Stomach (tissue), 9 donors: Measurements from ENCODE around the gene PPIF. TPM values are rescaled to one million over a fixed set of nuclear protein-coding genes. Genes with fewer than 3 reads are reported as not detected.

Experiments used
- DNase-seq, 2 donors: peaks; one replicate each; pipeline versions ENCODE4 v3.0.0 to v3.0.0-alpha.2; 2013 to 2019
- H3K27ac ChIP-seq, 5 donors: fragments of 200-600 bp in 4 of 5; sonication (generic) in 4 of 5; one replicate each; pipeline ENCODE4 v1.5.1; 2013 to 2019; ENCODE audit warnings: mild to moderate bottlenecking in 1 of 5, moderate library complexity in 1 of 5
- H3K27me3 ChIP-seq, 3 donors: fragments of 200-600 bp; sonication (generic); one replicate each; pipeline ENCODE4 v1.5.1; 2017 to 2019; ENCODE audit warnings: mixed run types in 1 of 3
- H3K36me3 ChIP-seq, 4 donors: fragments of 200-600 bp; sonication (generic); 1 replicate in 3 of 4; 2 replicates in 1 of 4; pipeline ENCODE4 v1.5.1; 2016 to 2019
- H3K4me1 ChIP-seq, 4 donors: fragments of 200-600 bp; sonication (generic); one replicate each; pipeline ENCODE4 v1.5.1; 2016 to 2019
- H3K4me3 ChIP-seq, 4 donors: fragments of 200-600 bp; sonication (generic) in 3 of 4; one replicate each; pipeline ENCODE4 v1.5.1; 2016 to 2019; ENCODE audit warnings: mild to moderate bottlenecking in 1 of 4
- H3K9me3 ChIP-seq, 4 donors: fragments of 200-600 bp; sonication (generic); one replicate each; pipeline ENCODE4 v1.5.1; 2016 to 2019
- CTCF ChIP-seq, 7 experiments: fragments of 450-650 bp in 4 of 7; fragments of 200-600 bp in 3 of 7; sonication (generic) in 3 of 7; IDR thresholded peaks; one replicate each; pipeline ENCODE4 v1.5.1; 2016 to 2019; ENCODE audit warnings: antibody characterized with exemption in 7 of 7, control low read depth in 2 of 7, mild to moderate bottlenecking in 1 of 7
- EP300 ChIP-seq: sonication (generic); formaldehyde crosslinking; IDR thresholded peaks from one replicate; pipeline ENCODE4 v1.6.1; 2017; ENCODE audit warnings: antibody characterized with exemption
- POLR2A ChIP-seq, 4 donors: fragments of 450-650 bp; IDR thresholded peaks; one replicate each; pipeline ENCODE4 v1.6.1; 2016; ENCODE audit warnings: antibody characterized with exemption in 4 of 4, control low read depth in 2 of 4, mild to moderate bottlenecking in 1 of 4, moderate library complexity in 1 of 4
- POLR2AphosphoS5 ChIP-seq, 3 donors: sonication (generic); formaldehyde crosslinking; IDR thresholded peaks; one replicate each; pipeline ENCODE4 v1.6.1; 2016; ENCODE audit warnings: antibody characterized with exemption in 3 of 3
- WGBS, 5 donors: extraction: QIAGEN DNeasy Blood & Tissue Kit in 3 of 5; methylation state at CpG; one replicate each; pipeline versions ENCODE4 v1.1.5 to v1.1.7; 2013 to 2018; 5-methylcytosine and 5-hydroxymethylcytosine counted together
- intact Hi-C: fragments of 100-400 bp; cut with DNase I; formaldehyde crosslinking; loops from one replicate; pipeline ENCODE4 v1.15.1; 2023; ENCODE audit warnings: low total_unique reads
- polyA plus RNA-seq, 3 donors: library from polyadenylated mRNA; stranded (reverse); fragments of 200-250 nt; gene quantifications; one replicate each; pipeline ENCODE4 v1.2.3, GENCODE V29; 2013
- total RNA-seq, 5 donors: library from RNA; depleted of rRNA; stranded (reverse); fragments of >200 nt; gene quantifications; one replicate each; pipeline versions ENCODE4 v1.1.0 to v1.2.3, GENCODE V29; 2014 to 2016
- donor health status: healthy with polysubstance abuse.
- donor health status: Bipolar disorder and iron deficiency.
- donor health status: healthy.

Gene PPIF
- total and polyA plus RNA-seq, 8 donors, result 6.4 to 177 (median 50.8) TPM

DNA sequence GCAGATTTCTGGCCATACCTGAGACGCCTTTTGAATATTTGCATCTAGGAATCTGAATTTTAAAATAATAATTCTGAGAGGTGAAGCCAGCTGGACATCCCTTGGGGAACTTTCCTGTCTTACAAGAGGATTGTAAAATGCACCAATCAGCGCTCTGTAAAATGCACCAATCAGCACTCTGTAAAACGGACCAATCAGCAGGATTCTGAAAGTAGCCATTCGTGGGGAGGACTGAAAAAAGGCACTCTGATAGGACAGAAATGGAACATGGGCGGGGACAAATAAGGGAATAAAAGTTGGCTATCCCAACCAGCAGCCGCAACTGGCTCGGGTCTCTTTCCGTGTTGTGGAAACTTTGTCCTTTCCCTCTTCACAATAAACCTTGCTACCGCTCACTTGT, 9.9 kb downstream of the PPIF start:
- 95 to 100% (median 97%) methylated on average over 9 of the region's 9 CpGs for WGBS, 5 donors
- Histone ChIP-seq H3K27ac (no peak overlapping the region), H3K36me3 (peaks cover 26 to 54% (median 41%) of the 10 kb centered on the region in 4 donors), H3K27me3 (no peaks in the 10 kb centered on the region), H3K4me1 (peaks cover 4 to 36% (median 6%) of the 10 kb centered on the region in 4 donors), H3K4me3 (no peak overlapping the region), H3K9me3 (no peaks in the 10 kb centered on the region)
- DNase-seq, result no peak
- TF ChIP-seq POLR2A (IDR thresholded peaks at IDR 0.05) (no peak), POLR2AphosphoS5 (IDR thresholded peaks at IDR 0.05) (no peak), EP300 (no peak), CTCF (IDR thresholded peaks at IDR 0.05) (no peak)
- intact Hi-C loops, result no loop called here

GRCh38 chr10:79358811-79359210, 11.5 kb downstream of the PPIF start:
- WGBS, 5 donors, result 31 to 74% (median 38%) methylated on average over 5 of the region's 5 CpGs
- intact Hi-C loops, result no loop called here
- TF ChIP-seq CTCF (IDR thresholded peaks at IDR 0.05), result no peak
- no peak for TF ChIP-seq POLR2A (IDR thresholded peaks at IDR 0.05)
- TF ChIP-seq POLR2AphosphoS5 (IDR thresholded peaks at IDR 0.05), result peak in 2 of 3 donors; percentile 14 to 77
- TF ChIP-seq EP300, result no peak
- Histone ChIP-seq H3K27me3 (no peaks in the 10 kb centered on the region), H3K27ac (peak overlapping the region; percentile 55 to 75 (median 66)), H3K4me1 (peaks cover 4 to 25% (median 6%) of the 10 kb centered on the region in 4 donors), H3K9me3 (no peaks in the 10 kb centered on the region), H3K4me3 (no peak overlapping the region), H3K36me3 (peaks cover 10 to 38% (median 25%) of the 10 kb centered on the region in 4 donors)
- peak; percentile 68 to 92 for DNase-seq

DNA sequence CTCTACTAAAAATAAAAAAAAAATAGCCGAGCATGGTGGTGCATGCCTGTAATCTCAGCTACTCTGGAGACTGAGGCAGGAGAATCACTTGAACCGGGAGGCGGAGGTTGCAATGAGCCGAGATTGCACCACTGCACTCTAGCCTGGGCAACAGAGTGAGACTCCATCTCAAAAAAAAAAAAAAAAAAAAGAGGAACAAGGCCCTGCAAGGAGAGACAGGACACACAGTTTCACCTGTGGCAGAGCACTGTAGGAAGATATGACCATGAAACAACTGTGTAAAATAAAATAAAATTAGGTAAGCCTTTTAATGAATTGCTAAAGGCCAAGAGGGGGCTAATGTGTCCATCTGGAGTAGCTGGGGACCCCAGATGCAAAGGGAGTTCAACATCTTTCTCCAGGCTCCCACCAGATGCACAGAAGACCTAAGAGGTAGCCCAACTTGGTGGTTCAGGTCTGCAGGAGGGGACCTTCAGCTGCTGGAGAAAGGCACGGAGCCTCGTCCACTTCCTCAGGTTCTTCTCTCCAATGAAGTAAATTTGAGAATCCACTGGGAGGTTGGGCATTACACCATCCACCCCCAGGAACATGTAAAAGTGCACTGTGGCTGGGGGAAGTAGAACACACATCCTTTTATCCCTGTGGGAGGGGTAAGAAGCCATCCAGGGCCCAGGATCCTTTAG, 12.7 kb downstream of the PPIF start:
- peak overlapping the region in 1 of 5 donors; percentile 66 for H3K27ac ChIP-seq
- H3K27me3 ChIP-seq, result no peaks in the 10 kb centered on the region
- H3K4me1 ChIP-seq, result peaks cover 4 to 13% (median 6%) of the 10 kb centered on the region in 4 donors
- no peak for TF ChIP-seq CTCF (IDR thresholded peaks at IDR 0.05)
- TF ChIP-seq EP300, result no peak
- TF ChIP-seq POLR2A (IDR thresholded peaks at IDR 0.05), result no peak
- peaks cover 0 to 4% (median 0%) of the 10 kb centered on the region in 4 donors for H3K9me3 ChIP-seq
- no peak overlapping the region for H3K4me3 ChIP-seq
- WGBS, 5 donors, result 90 to 95% (median 94%) methylated on average over 6 of the region's 6 CpGs
- H3K36me3 ChIP-seq, result peaks cover 0 to 26% (median 14%) of the 10 kb centered on the region in 4 donors
- no peak for DNase-seq
- intact Hi-C loops, result no loop called here

GRCh38 chr10:79360499-79361342, 13.5 kb downstream of the PPIF start:
- Histone ChIP-seq H3K4me1 (peaks cover 4 to 7% (median 5%) of the 10 kb centered on the region in 4 donors), H3K27me3 (no peaks in the 10 kb centered on the region), H3K27ac (no peak overlapping the region), H3K36me3 (peaks cover 0 to 19% (median 6%) of the 10 kb centered on the region in 4 donors), H3K4me3 (no peak overlapping the region), H3K9me3 (peaks cover 0 to 4% (median 0%) of the 10 kb centered on the region in 4 donors)
- no peak for TF ChIP-seq EP300
- no peak for TF ChIP-seq POLR2A (IDR thresholded peaks at IDR 0.05)
- TF ChIP-seq CTCF (IDR thresholded peaks at IDR 0.05), result no peak
- TF ChIP-seq POLR2AphosphoS5 (IDR thresholded peaks at IDR 0.05), result no peak
- no peak for DNase-seq
- intact Hi-C loops, result no loop called here
- WGBS, 5 donors, result 74 to 87% (median 82%) methylated on average over 5 of the region's 5 CpGs
